ENCODE data around the gene CREG1. TPM values are rescaled to one million over a fixed set of nuclear protein-coding genes. Genes with fewer than 3 reads are reported as not detected.

CREG1 gene
- total RNA-seq, 2 experiments from 2014 or later = 45.9 to 52.2 TPM

GRCh38 chr1:167510244-167510643 is 43.3 kb downstream of the CREG1 start:
- DNase-seq (ENCODE audit: low spot score) = no peak
- H3K27ac ChIP-seq (ENCODE audit: low read depth, low read length, poor library complexity, severe bottlenecking) = no peak overlapping the region
- no peak overlapping the region for H2AFZ ChIP-seq (ENCODE audit: low read length)
- ChIA-PET CTCF (ENCODE audit: unreplicated experiment) (no interaction called here), POLR2A (no interaction called here)
- H3K4me3 ChIP-seq (ENCODE audit: low read depth, low read length, poor library complexity, severe bottlenecking) = no peak overlapping the region
- H3K9me3 ChIP-seq (ENCODE audit: low read length) = no peaks in the 10 kb centered on the region
- no peaks in the 10 kb centered on the region for H3K9me2 ChIP-seq (ENCODE audit: insufficient read depth, low read length)
- no peaks in the 10 kb centered on the region for H3K36me3 ChIP-seq (ENCODE audit: insufficient read depth, low read length)
- H3K79me2 ChIP-seq (ENCODE audit: insufficient read depth, low read depth, low read length) = no peaks in the 10 kb centered on the region
- intact Hi-C loops (cut with micrococcal nuclease; ENCODE audit: unreplicated experiment) = no loop called here
- H3K4me1 ChIP-seq (ENCODE audit: insufficient read depth, low read length, poor library complexity, severe bottlenecking) = peaks cover 15% of the 10 kb centered on the region
- TF ChIP-seq, protein P1, sequence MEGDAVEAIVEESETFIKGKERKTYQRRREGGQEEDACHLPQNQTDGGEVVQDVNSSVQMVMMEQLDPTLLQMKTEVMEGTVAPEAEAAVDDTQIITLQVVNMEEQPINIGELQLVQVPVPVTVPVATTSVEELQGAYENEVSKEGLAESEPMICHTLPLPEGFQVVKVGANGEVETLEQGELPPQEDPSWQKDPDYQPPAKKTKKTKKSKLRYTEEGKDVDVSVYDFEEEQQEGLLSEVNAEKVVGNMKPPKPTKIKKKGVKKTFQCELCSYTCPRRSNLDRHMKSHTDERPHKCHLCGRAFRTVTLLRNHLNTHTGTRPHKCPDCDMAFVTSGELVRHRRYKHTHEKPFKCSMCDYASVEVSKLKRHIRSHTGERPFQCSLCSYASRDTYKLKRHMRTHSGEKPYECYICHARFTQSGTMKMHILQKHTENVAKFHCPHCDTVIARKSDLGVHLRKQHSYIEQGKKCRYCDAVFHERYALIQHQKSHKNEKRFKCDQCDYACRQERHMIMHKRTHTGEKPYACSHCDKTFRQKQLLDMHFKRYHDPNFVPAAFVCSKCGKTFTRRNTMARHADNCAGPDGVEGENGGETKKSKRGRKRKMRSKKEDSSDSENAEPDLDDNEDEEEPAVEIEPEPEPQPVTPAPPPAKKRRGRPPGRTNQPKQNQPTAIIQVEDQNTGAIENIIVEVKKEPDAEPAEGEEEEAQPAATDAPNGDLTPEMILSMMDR (conservative IDR thresholded peaks at IDR 0.05; ENCODE audit: low read length) = no peak
- no peak for TF ChIP-seq EZH2phosphoT487 (IDR thresholded peaks at IDR 0.05; ENCODE audit: borderline replicate concordance, low read depth, low read length)
- BruUV-seq (replicated peaks) = no TSS peak
- no peaks in the 10 kb centered on the region for H4K20me1 ChIP-seq (ENCODE audit: insufficient read depth, low read length)
- no peak overlapping the region for H3K4me2 ChIP-seq (ENCODE audit: low read length)

DNA sequence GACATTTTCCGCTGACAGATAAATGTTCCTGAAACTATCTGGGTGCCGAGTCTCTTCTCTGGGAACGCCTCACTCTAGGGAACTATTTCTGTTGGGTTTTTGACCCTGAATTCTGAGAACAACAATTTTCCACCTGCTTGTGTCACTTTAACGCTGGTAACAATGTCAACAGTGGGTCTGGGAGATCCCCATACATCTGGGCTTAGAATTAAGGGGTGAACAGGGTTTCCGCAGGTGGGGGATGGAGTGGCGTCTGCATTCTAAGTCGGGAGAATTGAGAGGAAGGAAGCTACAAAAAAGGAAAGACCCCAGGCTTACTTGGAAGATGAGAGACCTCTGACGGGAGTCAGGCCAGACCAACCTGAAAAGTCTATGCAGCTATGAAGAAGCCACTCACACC is 44.0 kb downstream of the CREG1 start:
- Histone ChIP-seq H3K9me2 (ENCODE audit: insufficient read depth, low read length) (no peaks in the 10 kb centered on the region), H3K27ac (ENCODE audit: low read depth, low read length, poor library complexity, severe bottlenecking) (no peak overlapping the region), H3K4me3 (ENCODE audit: low read depth, low read length, poor library complexity, severe bottlenecking) (no peak overlapping the region), H3K4me1 (ENCODE audit: insufficient read depth, low read length, poor library complexity, severe bottlenecking) (peaks cover 15% of the 10 kb centered on the region), H2AFZ (ENCODE audit: low read length) (no peak overlapping the region), H3K9me3 (ENCODE audit: low read length) (no peaks in the 10 kb centered on the region), H3K4me2 (ENCODE audit: low read length) (no peak overlapping the region), H3K36me3 (ENCODE audit: insufficient read depth, low read length) (no peaks in the 10 kb centered on the region), H3K79me2 (ENCODE audit: insufficient read depth, low read depth, low read length) (no peaks in the 10 kb centered on the region), H4K20me1 (ENCODE audit: insufficient read depth, low read length) (no peaks in the 10 kb centered on the region)
- TF ChIP-seq EZH2phosphoT487 (IDR thresholded peaks at IDR 0.05; ENCODE audit: borderline replicate concordance, low read depth, low read length) = no peak
- TF ChIP-seq, protein P1 (conservative IDR thresholded peaks at IDR 0.05; ENCODE audit: low read length) = no peak
- ChIA-PET POLR2A (interaction anchor here (0.7 kb wide), 2 partner anchors 70 to 247 kb away, joined by 3 to 5 read pairs; no protein-coding TSS in a partner anchor), CTCF (ENCODE audit: unreplicated experiment) (no interaction called here)
- BruUV-seq (replicated peaks) = no TSS peak
- no peak for DNase-seq (ENCODE audit: low spot score)
- intact Hi-C loops (cut with micrococcal nuclease; ENCODE audit: unreplicated experiment) = no loop called here

DNA sequence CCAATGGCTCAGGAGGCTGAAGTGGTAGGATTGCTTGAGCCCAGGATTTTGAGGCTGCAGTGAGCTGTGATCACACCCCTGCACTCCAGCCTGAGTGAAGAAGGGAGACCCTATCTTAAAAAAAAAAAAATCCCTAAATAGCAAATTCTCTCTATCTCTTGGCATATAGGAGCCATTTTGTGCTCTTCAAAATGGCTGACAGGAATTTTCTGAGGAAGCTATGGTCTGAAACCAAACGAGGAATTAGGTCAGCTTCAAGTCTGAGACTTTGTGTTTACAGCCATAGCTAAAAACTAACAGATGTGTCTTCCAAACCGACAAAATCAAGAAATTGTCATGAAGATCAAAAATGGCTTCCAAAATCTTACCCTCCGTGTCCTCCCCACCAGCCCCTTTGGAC is 45.8 kb downstream of the CREG1 start:
- H2AFZ ChIP-seq (ENCODE audit: low read length) = no peak overlapping the region
- DNase-seq (ENCODE audit: low spot score) = no peak
- H4K20me1 ChIP-seq (ENCODE audit: insufficient read depth, low read length) = no peaks in the 10 kb centered on the region
- ChIA-PET CTCF (ENCODE audit: unreplicated experiment) (no interaction called here), POLR2A (interaction anchor here (0.6 to 1.7 kb wide), 10 partner anchors 7 to 1862 kb away, joined by 3 to 8 read pairs (median 4); no protein-coding TSS in a partner anchor)
- H3K36me3 ChIP-seq (ENCODE audit: insufficient read depth, low read length) = no peaks in the 10 kb centered on the region
- no peak for TF ChIP-seq EZH2phosphoT487 (IDR thresholded peaks at IDR 0.05; ENCODE audit: borderline replicate concordance, low read depth, low read length)
- TF ChIP-seq, protein P1 (conservative IDR thresholded peaks at IDR 0.05; ENCODE audit: low read length) = no peak
- no TSS peak for BruUV-seq (replicated peaks)
- no peaks in the 10 kb centered on the region for H3K79me2 ChIP-seq (ENCODE audit: insufficient read depth, low read depth, low read length)
- H3K4me1 ChIP-seq (ENCODE audit: insufficient read depth, low read length, poor library complexity, severe bottlenecking) = peaks cover 22% of the 10 kb centered on the region
- H3K4me2 ChIP-seq (ENCODE audit: low read length) = no peak overlapping the region
- no peak overlapping the region for H3K4me3 ChIP-seq (ENCODE audit: low read depth, low read length, poor library complexity, severe bottlenecking)
- H3K9me2 ChIP-seq (ENCODE audit: insufficient read depth, low read length) = no peaks in the 10 kb centered on the region
- intact Hi-C loops (cut with micrococcal nuclease; ENCODE audit: unreplicated experiment) = no loop called here
- H3K27ac ChIP-seq (ENCODE audit: low read depth, low read length, poor library complexity, severe bottlenecking) = no peak overlapping the region
- H3K9me3 ChIP-seq (ENCODE audit: low read length) = no peaks in the 10 kb centered on the region
